Ishikawa (cell line): ENCODE data around the gene PARP1.

Source experiments
- EGR1 ChIP-seq: IDR thresholded peaks from 2 replicates; pipeline ENCODE4 v1.6.1; 2012
- TF ChIP-seq, protein P1 (sequence below): IDR thresholded peaks from 2 replicates; pipeline ENCODE4 v1.6.1; 2012; ENCODE audit warnings: low read depth, mild to moderate bottlenecking

DNA sequence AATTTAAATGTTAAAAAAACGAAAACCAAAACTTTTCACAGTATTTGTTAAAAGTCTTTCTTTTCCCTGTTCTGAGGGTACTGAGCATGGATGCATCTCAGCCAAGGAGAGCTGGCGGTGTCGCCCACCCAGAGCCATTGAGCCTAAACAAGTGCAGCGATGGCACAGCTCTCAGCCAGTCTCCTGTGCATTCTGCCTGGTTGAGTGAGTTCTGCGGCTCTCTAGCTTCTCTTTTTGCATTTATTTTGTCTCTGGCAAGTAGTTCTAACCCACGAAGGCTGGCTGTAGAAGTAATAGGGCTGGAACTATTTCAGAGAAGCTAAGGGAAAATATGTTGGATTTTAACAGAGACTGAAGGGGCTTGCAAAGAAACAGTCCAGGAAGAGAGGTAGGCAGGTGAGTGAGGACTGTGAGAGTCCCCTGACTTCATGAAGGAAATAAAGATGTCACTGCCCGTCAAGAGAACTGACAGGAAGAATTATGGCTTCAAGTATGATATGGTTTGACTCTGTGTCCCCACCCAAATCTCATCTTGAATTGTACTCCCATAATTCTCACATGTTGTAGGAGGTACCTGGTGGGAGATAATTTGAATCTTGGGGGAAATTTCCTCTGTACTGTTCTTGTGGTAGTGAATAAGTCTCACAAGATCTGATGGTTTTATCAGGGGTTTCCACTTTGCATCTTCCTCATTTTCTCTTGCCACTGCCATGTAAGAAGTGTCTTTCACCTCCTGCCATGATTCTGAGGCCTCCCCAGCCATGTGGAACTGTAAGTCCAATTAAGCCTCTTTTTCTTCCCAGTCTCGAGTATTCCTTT is 63.2 kb downstream of the PARP1 start:
- TF ChIP-seq, protein P1, sequence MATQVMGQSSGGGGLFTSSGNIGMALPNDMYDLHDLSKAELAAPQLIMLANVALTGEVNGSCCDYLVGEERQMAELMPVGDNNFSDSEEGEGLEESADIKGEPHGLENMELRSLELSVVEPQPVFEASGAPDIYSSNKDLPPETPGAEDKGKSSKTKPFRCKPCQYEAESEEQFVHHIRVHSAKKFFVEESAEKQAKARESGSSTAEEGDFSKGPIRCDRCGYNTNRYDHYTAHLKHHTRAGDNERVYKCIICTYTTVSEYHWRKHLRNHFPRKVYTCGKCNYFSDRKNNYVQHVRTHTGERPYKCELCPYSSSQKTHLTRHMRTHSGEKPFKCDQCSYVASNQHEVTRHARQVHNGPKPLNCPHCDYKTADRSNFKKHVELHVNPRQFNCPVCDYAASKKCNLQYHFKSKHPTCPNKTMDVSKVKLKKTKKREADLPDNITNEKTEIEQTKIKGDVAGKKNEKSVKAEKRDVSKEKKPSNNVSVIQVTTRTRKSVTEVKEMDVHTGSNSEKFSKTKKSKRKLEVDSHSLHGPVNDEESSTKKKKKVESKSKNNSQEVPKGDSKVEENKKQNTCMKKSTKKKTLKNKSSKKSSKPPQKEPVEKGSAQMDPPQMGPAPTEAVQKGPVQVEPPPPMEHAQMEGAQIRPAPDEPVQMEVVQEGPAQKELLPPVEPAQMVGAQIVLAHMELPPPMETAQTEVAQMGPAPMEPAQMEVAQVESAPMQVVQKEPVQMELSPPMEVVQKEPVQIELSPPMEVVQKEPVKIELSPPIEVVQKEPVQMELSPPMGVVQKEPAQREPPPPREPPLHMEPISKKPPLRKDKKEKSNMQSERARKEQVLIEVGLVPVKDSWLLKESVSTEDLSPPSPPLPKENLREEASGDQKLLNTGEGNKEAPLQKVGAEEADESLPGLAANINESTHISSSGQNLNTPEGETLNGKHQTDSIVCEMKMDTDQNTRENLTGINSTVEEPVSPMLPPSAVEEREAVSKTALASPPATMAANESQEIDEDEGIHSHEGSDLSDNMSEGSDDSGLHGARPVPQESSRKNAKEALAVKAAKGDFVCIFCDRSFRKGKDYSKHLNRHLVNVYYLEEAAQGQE, result no peak
- TF ChIP-seq EGR1, result no peak
